Astrocyte (in vitro differentiated cells and primary cell): ENCODE results near the gene RFTN1. TPM values are rescaled to one million over a fixed set of nuclear protein-coding genes. Genes with fewer than 3 reads are reported as not detected.

ENCODE experiments used
- DNase-seq: peaks from one replicate; pipeline ENCODE4 v3.0.0-alpha.2; 2010; ENCODE audit warnings: low read depth
- FAIRE-seq: peaks from 2 replicates; lab custom pipeline; 2011; peaks lifted over from hg19 to GRCh38; lab: Jason Lieb, UNC
- H2AFZ ChIP-seq: 2 replicates; pipeline ENCODE4 v1.6.0; 2012; ENCODE audit warnings: low read depth, low read length, inconsistent platforms
- H3K27ac ChIP-seq: 2 replicates; pipeline ENCODE4 v1.5.1; 2011; ENCODE audit warnings: low read depth, low read length, inconsistent platforms
- H3K27me3 ChIP-seq: 2 replicates; pipeline ENCODE4 v1.6.0; 2011; ENCODE audit warnings: low read length, inconsistent platforms; ENCODE audit not compliant: insufficient read depth
- H3K36me3 ChIP-seq: 2 replicates; pipeline ENCODE4 v1.5.1; 2011; ENCODE audit warnings: low read length, inconsistent platforms; ENCODE audit not compliant: insufficient read depth
- H3K4me1 ChIP-seq: 2 replicates; pipeline ENCODE4 v1.5.1; 2011; ENCODE audit warnings: low read length, inconsistent platforms; ENCODE audit not compliant: insufficient read depth
- H3K4me2 ChIP-seq: 2 replicates; pipeline ENCODE4 v1.6.0; 2012; ENCODE audit warnings: low read length, inconsistent platforms
- H3K4me3 ChIP-seq: 2 replicates; pipeline ENCODE4 v1.5.1; 2011; ENCODE audit warnings: low read depth, mild to moderate bottlenecking, low read length, inconsistent platforms; ENCODE audit not compliant: insufficient read depth
- H3K79me2 ChIP-seq: 2 replicates; pipeline ENCODE4 v1.6.0; 2012; ENCODE audit warnings: mild to moderate bottlenecking, low read length, inconsistent platforms; ENCODE audit not compliant: insufficient read depth
- H3K9ac ChIP-seq: 2 replicates; pipeline ENCODE4 v1.6.0; 2012; ENCODE audit warnings: mild to moderate bottlenecking, low read length, inconsistent platforms
- H3K9me3 ChIP-seq: 2 replicates; pipeline ENCODE4 v1.5.1; 2012; ENCODE audit warnings: low read depth, mild to moderate bottlenecking, low read length, inconsistent platforms; ENCODE audit not compliant: insufficient read depth
- H4K20me1 ChIP-seq: 2 replicates; pipeline ENCODE4 v1.6.0; 2012; ENCODE audit warnings: low read length, inconsistent platforms; ENCODE audit not compliant: insufficient read depth
- H3K27ac Mint-ChIP-seq: one replicate; pipeline ENCODE4 v1.8.0; 2021; ENCODE audit warnings: mild to moderate bottlenecking, mixed read lengths; ENCODE audit not compliant: unreplicated experiment
- H3K27me3 Mint-ChIP-seq: one replicate; pipeline ENCODE4 v1.8.0; 2021; ENCODE audit warnings: low read depth, mixed read lengths; ENCODE audit not compliant: unreplicated experiment
- H3K36me3 Mint-ChIP-seq: one replicate; pipeline ENCODE4 v1.8.0; 2021; ENCODE audit warnings: low read depth, mixed read lengths; ENCODE audit not compliant: unreplicated experiment
- H3K4me1 Mint-ChIP-seq: one replicate; pipeline ENCODE4 v1.8.0; 2021; ENCODE audit warnings: low read depth, mixed read lengths; ENCODE audit not compliant: unreplicated experiment
- H3K4me3 Mint-ChIP-seq: one replicate; pipeline ENCODE4 v1.8.0; 2021; ENCODE audit warnings: mild to moderate bottlenecking, moderate library complexity, mixed read lengths; ENCODE audit not compliant: unreplicated experiment
- H3K9me3 Mint-ChIP-seq: one replicate; pipeline ENCODE4 v1.8.0; 2021; ENCODE audit warnings: mild to moderate bottlenecking, mixed read lengths; ENCODE audit not compliant: unreplicated experiment
- CTCF ChIP-seq: IDR thresholded peaks from 2 replicates; pipeline ENCODE4 v1.5.1; 2011; ENCODE audit warnings: low read depth, mild to moderate bottlenecking, inconsistent platforms, low read length, moderate library complexity; ENCODE audit not compliant: insufficient read depth
- EZH2 ChIP-seq: IDR thresholded peaks from 2 replicates; pipeline ENCODE4 v1.6.1; 2012; ENCODE audit warnings: mild to moderate bottlenecking, low read length, inconsistent platforms; ENCODE audit not compliant: insufficient read depth
- total RNA-seq: library from RNA; stranded (reverse); gene quantifications from 2 replicates; pipeline ENCODE4 v1.2.1, GENCODE V29; 2021

Gene RFTN1
- total RNA-seq, 1 donor from 2014 or later, result 49.5 TPM

DNA sequence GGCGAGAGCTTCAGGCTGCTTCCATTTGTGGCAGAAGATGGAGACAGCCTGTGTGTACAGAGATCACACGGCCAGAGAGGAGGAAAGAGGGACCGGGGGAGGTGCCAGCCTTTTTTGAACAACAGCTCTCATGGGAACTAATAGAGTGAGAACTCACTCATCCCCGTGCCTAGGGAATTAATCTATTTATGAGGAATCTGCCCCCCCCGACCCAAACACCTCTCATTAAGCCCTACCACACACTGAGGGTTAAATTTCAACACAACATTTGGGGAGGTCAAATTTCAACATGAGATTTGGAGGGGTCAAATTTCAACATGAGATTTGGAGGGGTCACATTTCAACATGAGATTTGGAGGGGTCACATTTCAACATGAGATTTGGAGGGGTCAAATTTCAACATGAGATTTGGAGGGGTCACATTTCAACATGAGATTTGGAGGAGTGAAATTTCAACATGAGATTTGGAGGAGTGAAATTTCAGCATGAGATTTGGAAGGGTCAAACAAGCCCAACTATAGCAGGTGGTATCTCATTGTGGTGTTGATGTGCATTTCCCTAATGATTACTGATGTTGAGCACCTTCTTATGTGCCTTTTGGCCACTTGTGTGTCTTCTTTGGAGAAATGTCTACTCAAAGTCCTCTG lies 20.6 kb upstream of the RFTN1 start:
- no peaks in the 10 kb centered on the region for H3K79me2 ChIP-seq
- no peaks in the 10 kb centered on the region for H3K36me3 ChIP-seq
- H3K4me3 Mint-ChIP-seq, result no peak overlapping the region
- no peaks in the 10 kb centered on the region for H3K9me3 Mint-ChIP-seq
- H2AFZ ChIP-seq, result no peak overlapping the region
- H3K27me3 ChIP-seq, result peaks cover 9% of the 10 kb centered on the region
- peaks cover 25% of the 10 kb centered on the region for H3K27me3 Mint-ChIP-seq
- H3K4me2 ChIP-seq, result no peak overlapping the region
- no peak for FAIRE-seq
- no peaks in the 10 kb centered on the region for H3K9me3 ChIP-seq
- no peak for TF ChIP-seq EZH2
- TF ChIP-seq CTCF, result no peak
- no peaks in the 10 kb centered on the region for H3K4me1 ChIP-seq
- DNase-seq, result no peak
- H3K4me3 ChIP-seq, result no peak overlapping the region
- no peak overlapping the region for H3K27ac ChIP-seq
- peaks cover 2% of the 10 kb centered on the region for H3K4me1 Mint-ChIP-seq
- no peaks in the 10 kb centered on the region for H4K20me1 ChIP-seq
- H3K27ac Mint-ChIP-seq, result no peak overlapping the region
- no peaks in the 10 kb centered on the region for H3K36me3 Mint-ChIP-seq
- H3K9ac ChIP-seq, result no peak overlapping the region

DNA sequence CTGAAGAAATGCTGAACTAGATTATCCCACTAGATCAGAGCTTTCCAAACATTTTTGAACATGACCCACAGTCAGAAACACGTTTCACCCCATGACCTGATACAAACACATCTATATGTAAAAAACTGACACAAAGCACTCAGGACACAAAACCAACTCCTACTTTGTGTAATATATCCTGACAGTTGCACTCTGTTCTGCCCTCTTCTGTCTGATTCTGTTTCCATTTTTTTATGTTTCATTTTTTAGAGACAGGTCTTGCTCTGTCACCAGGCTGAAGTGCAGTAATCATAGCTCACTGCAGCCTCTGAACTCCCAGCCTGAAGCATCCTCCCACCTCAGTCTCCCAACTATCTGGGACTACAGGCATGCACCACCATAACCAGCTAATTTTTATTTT lies 15.8 kb upstream of the RFTN1 start:
- Histone ChIP-seq H3K4me2 (no peak overlapping the region), H3K36me3 (no peaks in the 10 kb centered on the region), H2AFZ (no peak overlapping the region), H4K20me1 (no peaks in the 10 kb centered on the region), H3K27me3 (peaks cover 9% of the 10 kb centered on the region), H3K4me1 (no peaks in the 10 kb centered on the region), H3K4me3 (no peak overlapping the region), H3K9ac (no peak overlapping the region), H3K27ac (no peak overlapping the region), H3K79me2 (no peaks in the 10 kb centered on the region), H3K9me3 (peaks cover 8% of the 10 kb centered on the region)
- H3K9me3 Mint-ChIP-seq, result peaks cover 5% of the 10 kb centered on the region
- TF ChIP-seq EZH2, result no peak
- no peak for TF ChIP-seq CTCF
- H3K27ac Mint-ChIP-seq, result no peak overlapping the region
- peaks cover 31% of the 10 kb centered on the region for H3K27me3 Mint-ChIP-seq
- no peak for FAIRE-seq
- no peaks in the 10 kb centered on the region for H3K4me1 Mint-ChIP-seq
- no peak overlapping the region for H3K4me3 Mint-ChIP-seq
- H3K36me3 Mint-ChIP-seq, result no peaks in the 10 kb centered on the region
- no peak for DNase-seq

- no peaks in the 10 kb centered on the region for H3K36me3 Mint-ChIP-seq
- peaks cover 9% of the 10 kb centered on the region for H3K9me3 ChIP-seq
- H3K27me3 ChIP-seq, result peaks cover 9% of the 10 kb centered on the region
- H3K27ac ChIP-seq, result no peak overlapping the region
- no peaks in the 10 kb centered on the region for H3K79me2 ChIP-seq
- no peaks in the 10 kb centered on the region for H3K36me3 ChIP-seq
- peaks cover 31% of the 10 kb centered on the region for H3K27me3 Mint-ChIP-seq
- no peak overlapping the region for H3K4me3 Mint-ChIP-seq
- no peak overlapping the region for H3K4me2 ChIP-seq
- H3K27ac Mint-ChIP-seq, result no peak overlapping the region
- TF ChIP-seq CTCF (no peak), EZH2 (no peak)
- DNase-seq (no peak), FAIRE-seq (no peak)
- H3K4me1 Mint-ChIP-seq, result peaks cover 2% of the 10 kb centered on the region
- H3K4me3 ChIP-seq, result no peak overlapping the region
- H2AFZ ChIP-seq, result no peak overlapping the region
- H3K4me1 ChIP-seq, result no peaks in the 10 kb centered on the region
- H4K20me1 ChIP-seq, result no peaks in the 10 kb centered on the region
- no peak overlapping the region for H3K9ac ChIP-seq
- peaks cover 9% of the 10 kb centered on the region for H3K9me3 Mint-ChIP-seq
Measured at GRCh38 chr3:16528581-16528993, 15.1 kb upstream of the RFTN1 start.
